ENCODE data around the gene TMPRSS6.

DNA sequence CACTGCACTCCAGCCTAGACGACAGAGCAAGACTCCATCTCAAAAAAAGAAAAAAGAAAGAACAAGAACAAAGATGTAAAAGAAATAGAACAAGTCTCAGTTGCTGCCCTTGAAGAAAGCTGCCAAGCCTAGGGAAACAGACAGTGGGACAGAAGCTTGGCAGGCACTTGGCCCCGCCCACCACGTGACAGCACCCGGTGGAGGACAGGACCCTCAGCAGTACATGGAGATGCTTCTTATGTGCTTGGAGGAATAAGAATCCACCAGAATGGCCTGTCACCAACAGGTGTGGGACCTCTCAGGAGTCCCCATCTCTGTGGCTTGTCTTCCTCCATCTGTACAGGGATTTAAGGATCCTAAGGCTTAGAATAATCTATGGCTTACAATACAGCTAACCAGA is 7.6 kb upstream of the TMPRSS6 start:
- TF ChIP-seq SIN3A (IDR thresholded peaks at IDR 0.05; ENCODE audit: borderline replicate concordance, insufficient read depth, low read length) = no peak
- TF ChIP-seq, protein P1, sequence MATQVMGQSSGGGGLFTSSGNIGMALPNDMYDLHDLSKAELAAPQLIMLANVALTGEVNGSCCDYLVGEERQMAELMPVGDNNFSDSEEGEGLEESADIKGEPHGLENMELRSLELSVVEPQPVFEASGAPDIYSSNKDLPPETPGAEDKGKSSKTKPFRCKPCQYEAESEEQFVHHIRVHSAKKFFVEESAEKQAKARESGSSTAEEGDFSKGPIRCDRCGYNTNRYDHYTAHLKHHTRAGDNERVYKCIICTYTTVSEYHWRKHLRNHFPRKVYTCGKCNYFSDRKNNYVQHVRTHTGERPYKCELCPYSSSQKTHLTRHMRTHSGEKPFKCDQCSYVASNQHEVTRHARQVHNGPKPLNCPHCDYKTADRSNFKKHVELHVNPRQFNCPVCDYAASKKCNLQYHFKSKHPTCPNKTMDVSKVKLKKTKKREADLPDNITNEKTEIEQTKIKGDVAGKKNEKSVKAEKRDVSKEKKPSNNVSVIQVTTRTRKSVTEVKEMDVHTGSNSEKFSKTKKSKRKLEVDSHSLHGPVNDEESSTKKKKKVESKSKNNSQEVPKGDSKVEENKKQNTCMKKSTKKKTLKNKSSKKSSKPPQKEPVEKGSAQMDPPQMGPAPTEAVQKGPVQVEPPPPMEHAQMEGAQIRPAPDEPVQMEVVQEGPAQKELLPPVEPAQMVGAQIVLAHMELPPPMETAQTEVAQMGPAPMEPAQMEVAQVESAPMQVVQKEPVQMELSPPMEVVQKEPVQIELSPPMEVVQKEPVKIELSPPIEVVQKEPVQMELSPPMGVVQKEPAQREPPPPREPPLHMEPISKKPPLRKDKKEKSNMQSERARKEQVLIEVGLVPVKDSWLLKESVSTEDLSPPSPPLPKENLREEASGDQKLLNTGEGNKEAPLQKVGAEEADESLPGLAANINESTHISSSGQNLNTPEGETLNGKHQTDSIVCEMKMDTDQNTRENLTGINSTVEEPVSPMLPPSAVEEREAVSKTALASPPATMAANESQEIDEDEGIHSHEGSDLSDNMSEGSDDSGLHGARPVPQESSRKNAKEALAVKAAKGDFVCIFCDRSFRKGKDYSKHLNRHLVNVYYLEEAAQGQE (IDR thresholded peaks at IDR 0.05; ENCODE audit: insufficient read depth in 1 of 2, low read depth in 2 of 2, low read length in 2 of 2) = no peak
